Endothelial cell of umbilical vein (primary cell): Measurements from ENCODE around the gene SWI5.

Source experiments
- EZH2 ChIP-seq: IDR thresholded peaks from 2 replicates; pipeline ENCODE4 v1.6.1; 2012; ENCODE audit warnings: borderline replicate concordance, low read depth, mild to moderate bottlenecking, moderate library complexity, low read length, inconsistent platforms; ENCODE audit not compliant: severe bottlenecking
- FOS ChIP-seq: IDR thresholded peaks from 2 replicates; pipeline ENCODE4 v1.6.1; 2011; ENCODE audit warnings: mild to moderate bottlenecking, low read length, moderate library complexity, borderline replicate concordance; ENCODE audit not compliant: insufficient read depth
- JUN ChIP-seq: IDR thresholded peaks from 2 replicates; pipeline ENCODE4 v1.6.1; 2011; ENCODE audit warnings: borderline replicate concordance, low read depth; ENCODE audit not compliant: insufficient read length, insufficient read depth
- POLR2A ChIP-seq: IDR thresholded peaks from 2 replicates; pipeline ENCODE4 v1.6.1; 2012; ENCODE audit warnings: low read depth, mild to moderate bottlenecking, control low read depth, low read length
- POLR2AphosphoS5 ChIP-seq: IDR thresholded peaks from 2 replicates; pipeline ENCODE4 v1.6.1; 2012; ENCODE audit warnings: low read depth, mild to moderate bottlenecking, control low read depth, low read length, moderate library complexity; ENCODE audit not compliant: insufficient read depth
- TF ChIP-seq, protein P1 (sequence below), 2 donors: IDR thresholded peaks; 1 replicate in 1 of 2; 2 replicates in 1 of 2; pipeline ENCODE4 v1.5.1; 2011; ENCODE audit warnings: low read length in 2 of 2, mild to moderate bottlenecking in 2 of 2, moderate library complexity in 2 of 2, control low read depth in 1 of 2, inconsistent platforms in 1 of 2, low read depth in 1 of 2; ENCODE audit not compliant: insufficient read depth in 1 of 2; ENCODE audit errors: extremely low read depth in 1 of 2
- TF ChIP-seq, protein P2 (sequence below): IDR thresholded peaks from 2 replicates; pipeline ENCODE4 v1.6.1; 2011; ENCODE audit not compliant: insufficient read depth, insufficient read length

DNA sequence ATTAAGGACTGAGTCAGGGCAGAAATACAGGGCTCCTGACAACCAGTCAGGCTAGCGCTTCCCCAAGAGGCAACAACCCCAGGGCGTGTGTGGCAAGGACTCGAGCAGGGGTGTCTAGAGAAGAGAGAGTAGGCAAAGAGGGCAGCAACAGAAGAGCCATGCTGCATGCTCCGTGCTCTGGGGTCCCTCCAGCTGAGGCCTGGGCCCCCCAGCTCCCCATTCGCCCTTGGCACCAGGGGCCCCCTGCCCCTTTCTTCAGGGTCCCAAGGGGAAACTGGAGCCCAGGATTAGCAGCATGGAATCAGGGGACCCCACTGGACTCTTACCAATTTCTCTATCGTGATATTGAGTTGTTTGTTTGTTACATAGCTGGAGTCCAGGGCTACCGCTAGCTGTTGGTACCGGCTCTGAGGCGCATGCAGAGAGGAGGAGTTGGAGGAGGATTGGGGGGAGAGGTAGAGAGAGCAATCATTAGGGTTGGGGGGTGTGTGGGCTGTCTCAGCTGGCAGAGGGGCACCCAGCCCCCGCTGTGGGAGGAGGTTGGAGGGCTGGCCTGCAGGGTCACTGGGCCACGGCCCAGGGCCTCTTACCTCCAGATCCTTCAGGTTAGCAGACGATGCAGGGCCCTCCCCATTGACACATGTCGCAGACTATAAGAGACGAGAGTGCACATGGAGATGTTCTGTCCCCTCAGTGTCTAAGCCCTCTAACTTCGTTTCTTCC lies 9.0 kb upstream of the SWI5 start:
- TF ChIP-seq, protein P1, sequence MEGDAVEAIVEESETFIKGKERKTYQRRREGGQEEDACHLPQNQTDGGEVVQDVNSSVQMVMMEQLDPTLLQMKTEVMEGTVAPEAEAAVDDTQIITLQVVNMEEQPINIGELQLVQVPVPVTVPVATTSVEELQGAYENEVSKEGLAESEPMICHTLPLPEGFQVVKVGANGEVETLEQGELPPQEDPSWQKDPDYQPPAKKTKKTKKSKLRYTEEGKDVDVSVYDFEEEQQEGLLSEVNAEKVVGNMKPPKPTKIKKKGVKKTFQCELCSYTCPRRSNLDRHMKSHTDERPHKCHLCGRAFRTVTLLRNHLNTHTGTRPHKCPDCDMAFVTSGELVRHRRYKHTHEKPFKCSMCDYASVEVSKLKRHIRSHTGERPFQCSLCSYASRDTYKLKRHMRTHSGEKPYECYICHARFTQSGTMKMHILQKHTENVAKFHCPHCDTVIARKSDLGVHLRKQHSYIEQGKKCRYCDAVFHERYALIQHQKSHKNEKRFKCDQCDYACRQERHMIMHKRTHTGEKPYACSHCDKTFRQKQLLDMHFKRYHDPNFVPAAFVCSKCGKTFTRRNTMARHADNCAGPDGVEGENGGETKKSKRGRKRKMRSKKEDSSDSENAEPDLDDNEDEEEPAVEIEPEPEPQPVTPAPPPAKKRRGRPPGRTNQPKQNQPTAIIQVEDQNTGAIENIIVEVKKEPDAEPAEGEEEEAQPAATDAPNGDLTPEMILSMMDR (IDR thresholded peaks at IDR 0.05; ENCODE audit: extremely low read depth in 1 of 2, insufficient read depth in 1 of 2, low read depth in 1 of 2, low read length in 2 of 2) = no peak
- no peak for TF ChIP-seq POLR2A
- no peak for TF ChIP-seq POLR2AphosphoS5
- no peak for TF ChIP-seq FOS
- TF ChIP-seq JUN = no peak
- no peak for TF ChIP-seq EZH2
- TF ChIP-seq, protein P2, sequence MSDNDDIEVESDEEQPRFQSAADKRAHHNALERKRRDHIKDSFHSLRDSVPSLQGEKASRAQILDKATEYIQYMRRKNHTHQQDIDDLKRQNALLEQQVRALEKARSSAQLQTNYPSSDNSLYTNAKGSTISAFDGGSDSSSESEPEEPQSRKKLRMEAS = no peak
